ENCODE results near the gene SIGLEC10.

SIGLEC10 gene

GRCh38 chr19:51440052-51440451, 22.6 kb upstream of the SIGLEC10 start:
- CTCF ChIA-PET = interaction anchor here (0.7 to 2.5 kb wide), 3 partner anchors 19 to 102 kb away, joined by 3 to 8 read pairs (median 6); no protein-coding TSS in a partner anchor
- TF ChIP-seq CTCF (IDR thresholded peaks at IDR 0.05; ENCODE audit: insufficient read depth, low read length, missing control alignments) = no peak
- POLR2A ChIA-PET = no interaction called here
- DNase-seq (ENCODE audit: low read depth, low spot score) = no peak
- no peak overlapping the region for H3K4me3 ChIP-seq (ENCODE audit: low read depth, low read length)

GRCh38 chr19:51439021-51439465, 21.6 kb upstream of the SIGLEC10 start:
- H3K4me3 ChIP-seq (ENCODE audit: low read depth, low read length) = no peak overlapping the region
- CTCF ChIA-PET = interaction anchor here (1.4 to 2.5 kb wide), 3 partner anchors 41 to 101 kb away, joined by 4 to 8 read pairs (median 5); no protein-coding TSS in a partner anchor
- POLR2A ChIA-PET = no interaction called here
- TF ChIP-seq CTCF (IDR thresholded peaks at IDR 0.05; ENCODE audit: insufficient read depth, low read length, missing control alignments) = peak; percentile 6
- DNase-seq (ENCODE audit: low read depth, low spot score) = no peak

- ChIA-PET CTCF (interaction anchor here (1.0 kb wide), 1 partner anchor 13 kb away, joined by 4 read pairs; no protein-coding TSS in a partner anchor), POLR2A (no interaction called here)
- no peak for TF ChIP-seq CTCF (IDR thresholded peaks at IDR 0.05; ENCODE audit: insufficient read depth, low read length, missing control alignments)
- no peak overlapping the region for H3K4me3 ChIP-seq (ENCODE audit: low read depth, low read length)
- no peak for DNase-seq (ENCODE audit: low read depth, low spot score)
Measured at GRCh38 chr19:51434456-51434855, 17.0 kb upstream of the SIGLEC10 start.

- CTCF ChIA-PET = no interaction called here
- no peak overlapping the region for H3K4me3 ChIP-seq (ENCODE audit: low read depth, low read length)
- POLR2A ChIA-PET = no interaction called here
- no peak for DNase-seq (ENCODE audit: low read depth, low spot score)
- no peak for TF ChIP-seq CTCF (IDR thresholded peaks at IDR 0.05; ENCODE audit: insufficient read depth, low read length, missing control alignments)
Measured at GRCh38 chr19:51433043-51433442, 15.6 kb upstream of the SIGLEC10 start.

- H3K4me3 ChIP-seq (ENCODE audit: low read depth, low read length) = no peak overlapping the region
- CTCF ChIA-PET = no interaction called here
- DNase-seq (ENCODE audit: low read depth, low spot score) = no peak
- POLR2A ChIA-PET = no interaction called here
- TF ChIP-seq CTCF (IDR thresholded peaks at IDR 0.05; ENCODE audit: insufficient read depth, low read length, missing control alignments) = no peak
Measured at GRCh38 chr19:51431124-51431523, 13.7 kb upstream of the SIGLEC10 start.

- TF ChIP-seq CTCF (IDR thresholded peaks at IDR 0.05; ENCODE audit: insufficient read depth, low read length, missing control alignments) = no peak
- ChIA-PET CTCF (no interaction called here), POLR2A (no interaction called here)
- no peak for DNase-seq (ENCODE audit: low read depth, low spot score)
- no peak overlapping the region for H3K4me3 ChIP-seq (ENCODE audit: low read depth, low read length)
Measured at GRCh38 chr19:51430221-51430620, 12.8 kb upstream of the SIGLEC10 start.

Measured in AG04449 (cell line).